WERI-Rb-1 (cell line): ENCODE data around the gene KIAA1958.

Experiments
- DNase-seq: peaks from one replicate; pipeline ENCODE4 v3.0.0-alpha.2; 2020
- H3K27ac ChIP-seq: fragments of 250-450 bp; sonication (Bioruptor Pico); 2 replicates; pipeline ENCODE4 v1.5.1; 2020; ENCODE audit warnings: mild to moderate bottlenecking, moderate library complexity
- H3K27me3 ChIP-seq: fragments of 250-450 bp; sonication (Bioruptor Pico); 2 replicates; pipeline ENCODE4 v1.5.1; 2021; ENCODE audit warnings: mild to moderate bottlenecking, low read depth, moderate library complexity; ENCODE audit not compliant: insufficient read depth, severe bottlenecking
- H3K36me3 ChIP-seq: fragments of 250-450 bp; sonication (Bioruptor Pico); 2 replicates; pipeline ENCODE4 v1.5.1; 2020; ENCODE audit warnings: mild to moderate bottlenecking, moderate library complexity
- H3K4me3 ChIP-seq: 2 replicates; pipeline ENCODE4 v1.5.1; 2011; ENCODE audit warnings: low read depth, mild to moderate bottlenecking, control low read depth, low read length
- H3K9me3 ChIP-seq: fragments of 250-450 bp; sonication (Bioruptor Pico); 2 replicates; pipeline ENCODE4 v1.5.1; 2021; ENCODE audit warnings: mild to moderate bottlenecking, moderate library complexity; ENCODE audit not compliant: severe bottlenecking
- CTCF ChIP-seq: IDR thresholded peaks from 2 replicates; pipeline ENCODE4 v1.5.1; 2011; ENCODE audit warnings: low read depth, mild to moderate bottlenecking, control low read depth, inconsistent platforms, low read length

Gene KIAA1958

GRCh38 chr9:112556497-112557442, 70.1 kb downstream of the KIAA1958 start:
- DNase-seq: no peak
- H3K27ac ChIP-seq: no peak overlapping the region
- no peak for TF ChIP-seq CTCF

GRCh38 chr9:112558476-112558875, 71.8 kb downstream of the KIAA1958 start:
- DNase-seq: no peak
- H3K9me3 ChIP-seq: peaks cover under 1% of the 10 kb centered on the region
- H3K4me3 ChIP-seq: no peak overlapping the region
- no peak for TF ChIP-seq CTCF
- H3K27ac ChIP-seq: no peak overlapping the region
- H3K27me3 ChIP-seq: no peaks in the 10 kb centered on the region
- peaks cover 4% of the 10 kb centered on the region for H3K36me3 ChIP-seq

More at GRCh38 chr9:112556497-112557442, 70.1 kb downstream of the KIAA1958 start:
- no peaks in the 10 kb centered on the region for H3K9me3 ChIP-seq
- peaks cover 4% of the 10 kb centered on the region for H3K36me3 ChIP-seq
- H3K4me3 ChIP-seq: no peak overlapping the region
- H3K27me3 ChIP-seq: no peaks in the 10 kb centered on the region

GRCh38 chr9:112558978-112559377, 72.4 kb downstream of the KIAA1958 start:
- Histone ChIP-seq H3K9me3 (peaks cover 5% of the 10 kb centered on the region), H3K4me3 (no peak overlapping the region), H3K36me3 (peaks cover 4% of the 10 kb centered on the region), H3K27me3 (no peaks in the 10 kb centered on the region), H3K27ac (no peak overlapping the region)
- TF ChIP-seq CTCF: no peak
- DNase-seq: no peak

GRCh38 chr9:112559629-112560413, 73.2 kb downstream of the KIAA1958 start:
- Histone ChIP-seq H3K27ac (no peak overlapping the region), H3K27me3 (no peaks in the 10 kb centered on the region), H3K36me3 (peaks cover 4% of the 10 kb centered on the region), H3K9me3 (peaks cover 7% of the 10 kb centered on the region), H3K4me3 (no peak overlapping the region)
- DNase-seq: no peak
- no peak for TF ChIP-seq CTCF

- no peak for TF ChIP-seq CTCF
- DNase-seq: no peak
- Histone ChIP-seq H3K9me3 (peaks cover 7% of the 10 kb centered on the region), H3K4me3 (no peak overlapping the region), H3K27me3 (no peaks in the 10 kb centered on the region), H3K36me3 (no peaks in the 10 kb centered on the region), H3K27ac (no peak overlapping the region)
Measured at GRCh38 chr9:112562235-112562958, 75.8 kb downstream of the KIAA1958 start.
